C4-2B (cell line): ENCODE results near the gene AMT.

ENCODE experiments used
- CTCF ChIP-seq: fragments of 450-650 bp; conservative IDR thresholded peaks from 2 replicates; pipeline ENCODE4 v1.5.1; 2017; ENCODE audit warnings: mild to moderate bottlenecking
- ZFX ChIP-seq: fragments of 450-650 bp; IDR thresholded peaks from 2 replicates; pipeline ENCODE4 v1.6.1; 2017

- no peak for TF ChIP-seq CTCF
- TF ChIP-seq ZFX, result no peak
Measured at GRCh38 chr3:49370585-49371290, 51.5 kb downstream of the AMT start.
